GM10248 (cell line): ENCODE results near the gene TMEM98.
"Not testable (repeated sequence)": the region's sequence is repeated elsewhere in the genome, so short reads cannot be mapped to it uniquely, and the experiment has no call there.

Experiments
- CTCF ChIA-PET: fragments of 300-600 bp; sonication (Branson Sonifier 250); formaldehyde crosslinking; extraction: SDS; loops from one replicate; lab custom pipeline; 2021; ENCODE audit warnings: antibody characterized with exemption; lab: Yijun Ruan, JAX
- POLR2A ChIA-PET: fragments of 350-650 bp; sonication (Branson Sonifier 250); formaldehyde crosslinking; extraction: SDS; loops from one replicate; lab custom pipeline; 2020; ENCODE audit warnings: antibody characterized with exemption; lab: Yijun Ruan, JAX
- DNase-seq: peaks from one replicate; pipeline ENCODE4 v3.0.0; 2012; ENCODE audit errors: extremely low spot score
- TF ChIP-seq, protein P1 (sequence below): IDR thresholded peaks from 2 replicates; pipeline ENCODE4 v1.5.1; 2012; ENCODE audit warnings: mild to moderate bottlenecking, low read depth; ENCODE audit errors: extremely low read depth, missing control alignments, control extremely low read depth

The TMEM98 gene

GRCh38 chr17:32980230-32980629 lies 52.3 kb downstream of the TMEM98 start:
- POLR2A ChIA-PET: no interaction called here
- DNase-seq: no peak
- TF ChIP-seq, protein P1, sequence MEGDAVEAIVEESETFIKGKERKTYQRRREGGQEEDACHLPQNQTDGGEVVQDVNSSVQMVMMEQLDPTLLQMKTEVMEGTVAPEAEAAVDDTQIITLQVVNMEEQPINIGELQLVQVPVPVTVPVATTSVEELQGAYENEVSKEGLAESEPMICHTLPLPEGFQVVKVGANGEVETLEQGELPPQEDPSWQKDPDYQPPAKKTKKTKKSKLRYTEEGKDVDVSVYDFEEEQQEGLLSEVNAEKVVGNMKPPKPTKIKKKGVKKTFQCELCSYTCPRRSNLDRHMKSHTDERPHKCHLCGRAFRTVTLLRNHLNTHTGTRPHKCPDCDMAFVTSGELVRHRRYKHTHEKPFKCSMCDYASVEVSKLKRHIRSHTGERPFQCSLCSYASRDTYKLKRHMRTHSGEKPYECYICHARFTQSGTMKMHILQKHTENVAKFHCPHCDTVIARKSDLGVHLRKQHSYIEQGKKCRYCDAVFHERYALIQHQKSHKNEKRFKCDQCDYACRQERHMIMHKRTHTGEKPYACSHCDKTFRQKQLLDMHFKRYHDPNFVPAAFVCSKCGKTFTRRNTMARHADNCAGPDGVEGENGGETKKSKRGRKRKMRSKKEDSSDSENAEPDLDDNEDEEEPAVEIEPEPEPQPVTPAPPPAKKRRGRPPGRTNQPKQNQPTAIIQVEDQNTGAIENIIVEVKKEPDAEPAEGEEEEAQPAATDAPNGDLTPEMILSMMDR: no peak
- CTCF ChIA-PET: no interaction called here

- POLR2A ChIA-PET: not testable (repeated sequence)
- CTCF ChIA-PET: interaction anchor here (1.0 to 1.5 kb wide), 2 partner anchors 17 to 20 kb away, joined by 3 to 4 read pairs; no protein-coding TSS in a partner anchor
Observed at GRCh38 chr17:32981611-32982010, 53.7 kb downstream of the TMEM98 start.

GRCh38 chr17:32985050-32985756 lies 57.2 kb downstream of the TMEM98 start:
- ChIA-PET CTCF (interaction anchor here (2.0 to 4.2 kb wide), 2 partner anchors 13 to 49 kb away, joined by 5 to 13 read pairs; no protein-coding TSS in a partner anchor), POLR2A (no interaction called here)
- TF ChIP-seq, protein P1: no peak
- DNase-seq: no peak

More at GRCh38 chr17:32981611-32982010, 53.7 kb downstream of the TMEM98 start:
- DNase-seq: not testable (repeated sequence)

DNA sequence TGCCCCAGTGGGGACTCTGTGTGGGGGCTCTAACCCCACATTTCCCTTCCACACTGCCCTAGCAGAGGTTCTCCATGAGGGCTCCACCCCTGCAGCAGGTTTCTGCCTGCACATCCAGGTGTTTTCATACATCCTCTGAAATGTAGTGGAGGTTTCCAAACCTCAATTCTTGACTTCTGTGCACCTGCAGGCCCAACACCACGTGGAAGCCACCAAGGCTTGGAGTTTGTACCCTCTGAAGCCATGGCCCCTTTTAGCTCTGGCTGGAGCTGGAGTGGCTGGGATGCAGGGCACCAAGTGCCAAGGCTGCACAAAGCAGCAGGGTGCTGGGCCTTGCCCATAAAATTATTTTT lies 59.5 kb downstream of the TMEM98 start:
- DNase-seq, POLR2A ChIA-PET: not testable (repeated sequence)
- CTCF ChIA-PET: interaction anchor here (4.2 kb wide), 1 partner anchor 11 kb away, joined by 13 read pairs; no protein-coding TSS in a partner anchor

GRCh38 chr17:32987868-32988267 lies 59.9 kb downstream of the TMEM98 start:
- CTCF ChIA-PET: interaction anchor here (4.2 kb wide), 1 partner anchor 11 kb away, joined by 13 read pairs; no protein-coding TSS in a partner anchor
- DNase-seq, POLR2A ChIA-PET: not testable (repeated sequence)

GRCh38 chr17:32988481-32989101 lies 60.6 kb downstream of the TMEM98 start:
- POLR2A ChIA-PET: no interaction called here
- CTCF ChIA-PET: interaction anchor here (1.9 kb wide), 1 partner anchor 10 kb away, joined by 11 read pairs; no protein-coding TSS in a partner anchor
- TF ChIP-seq, protein P1: no peak
- no peak for DNase-seq

- TF ChIP-seq, protein P1: no peak
- CTCF ChIA-PET: no interaction called here
- POLR2A ChIA-PET: no interaction called here
- DNase-seq: no peak
Observed at GRCh38 chr17:32992321-32993033, 64.5 kb downstream of the TMEM98 start.

GRCh38 chr17:32993977-32994376 lies 66.0 kb downstream of the TMEM98 start:
- TF ChIP-seq, protein P1: no peak
- CTCF ChIA-PET: no interaction called here
- POLR2A ChIA-PET: no interaction called here
- DNase-seq: no peak
